Measurements from ENCODE around the gene NVL. TPM values are rescaled to one million over a fixed set of nuclear protein-coding genes. Genes with fewer than 3 reads are reported as not detected.

The NVL gene
- total RNA-seq, 1 donor from 2014 or later = 36.9 TPM

- no peak overlapping the region for H3K4me3 Mint-ChIP-seq (ENCODE audit: unreplicated experiment)
- no peaks in the 10 kb centered on the region for H3K36me3 Mint-ChIP-seq (ENCODE audit: unreplicated experiment)
- H3K9me3 Mint-ChIP-seq (ENCODE audit: unreplicated experiment) = no peaks in the 10 kb centered on the region
- DNase-seq = no peak
- H3K4me1 Mint-ChIP-seq (ENCODE audit: low read depth, unreplicated experiment) = no peaks in the 10 kb centered on the region
- no peak overlapping the region for H3K27ac Mint-ChIP-seq (ENCODE audit: unreplicated experiment)
- TF ChIP-seq CTCF (IDR thresholded peaks at IDR 0.05; ENCODE audit: partially characterized antibody, unreplicated experiment) = no peak
- no peaks in the 10 kb centered on the region for H3K27me3 Mint-ChIP-seq (ENCODE audit: unreplicated experiment)
Measured at GRCh38 chr1:224237119-224237881, 92.7 kb downstream of the NVL start.

GRCh38 chr1:224235813-224236493 lies 94.0 kb downstream of the NVL start:
- Mint-ChIP-seq H3K27ac (ENCODE audit: unreplicated experiment) (no peak overlapping the region), H3K4me3 (ENCODE audit: unreplicated experiment) (no peak overlapping the region), H3K27me3 (ENCODE audit: unreplicated experiment) (no peaks in the 10 kb centered on the region), H3K4me1 (ENCODE audit: low read depth, unreplicated experiment) (no peaks in the 10 kb centered on the region), H3K9me3 (ENCODE audit: unreplicated experiment) (no peaks in the 10 kb centered on the region), H3K36me3 (ENCODE audit: unreplicated experiment) (no peaks in the 10 kb centered on the region)
- no peak for DNase-seq
- no peak for TF ChIP-seq CTCF (IDR thresholded peaks at IDR 0.05; ENCODE audit: partially characterized antibody, unreplicated experiment)

- H3K27ac Mint-ChIP-seq (ENCODE audit: unreplicated experiment) = no peak overlapping the region
- TF ChIP-seq CTCF (IDR thresholded peaks at IDR 0.05; ENCODE audit: partially characterized antibody, unreplicated experiment) = no peak
- no peaks in the 10 kb centered on the region for H3K27me3 Mint-ChIP-seq (ENCODE audit: unreplicated experiment)
- H3K9me3 Mint-ChIP-seq (ENCODE audit: unreplicated experiment) = no peaks in the 10 kb centered on the region
- no peaks in the 10 kb centered on the region for H3K36me3 Mint-ChIP-seq (ENCODE audit: unreplicated experiment)
- no peak overlapping the region for H3K4me3 Mint-ChIP-seq (ENCODE audit: unreplicated experiment)
- no peaks in the 10 kb centered on the region for H3K4me1 Mint-ChIP-seq (ENCODE audit: low read depth, unreplicated experiment)
- no peak for DNase-seq
Measured at GRCh38 chr1:224234017-224234416, 96.0 kb downstream of the NVL start.

DNA sequence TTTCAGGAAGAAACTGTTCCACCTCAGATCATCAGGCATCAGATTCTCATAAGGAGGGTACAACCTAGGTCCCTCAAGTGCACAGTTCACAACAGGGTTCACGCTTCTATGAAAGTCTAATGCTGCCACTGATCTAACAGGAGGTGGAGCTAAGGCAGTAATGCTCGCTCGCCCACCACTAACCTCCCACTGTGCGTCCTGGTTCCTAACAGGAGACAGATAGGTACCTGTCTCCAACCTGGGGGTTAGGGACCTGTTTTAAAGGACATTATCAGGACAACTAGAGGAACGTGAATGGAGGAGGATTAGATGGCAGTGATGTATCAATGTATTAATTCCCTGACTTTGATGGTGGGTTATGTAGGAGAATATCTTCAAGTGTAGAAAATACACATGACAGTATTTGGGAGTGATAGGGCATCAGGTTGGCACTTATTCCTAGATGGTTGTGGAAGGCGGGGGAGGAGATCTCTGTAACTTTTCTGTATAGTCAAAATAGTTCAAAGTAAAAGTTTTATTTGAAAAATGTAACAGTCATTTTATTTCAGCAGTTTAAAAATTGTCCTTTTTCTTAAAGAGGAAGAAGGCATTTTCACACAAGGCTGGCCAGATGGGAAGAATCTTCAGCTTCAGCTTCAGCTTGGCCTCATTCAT lies 103.0 kb downstream of the NVL start:
- no peak overlapping the region for H3K4me3 Mint-ChIP-seq (ENCODE audit: unreplicated experiment)
- peaks cover 4% of the 10 kb centered on the region for H3K27me3 Mint-ChIP-seq (ENCODE audit: unreplicated experiment)
- H3K27ac Mint-ChIP-seq (ENCODE audit: unreplicated experiment) = no peak overlapping the region
- DNase-seq = no peak
- H3K4me1 Mint-ChIP-seq (ENCODE audit: low read depth, unreplicated experiment) = no peaks in the 10 kb centered on the region
- no peaks in the 10 kb centered on the region for H3K9me3 Mint-ChIP-seq (ENCODE audit: unreplicated experiment)
- no peaks in the 10 kb centered on the region for H3K36me3 Mint-ChIP-seq (ENCODE audit: unreplicated experiment)
- TF ChIP-seq CTCF (IDR thresholded peaks at IDR 0.05; ENCODE audit: partially characterized antibody, unreplicated experiment) = no peak
